H9 (cell line): ENCODE data around the gene NINL. TPM values are rescaled to one million over a fixed set of nuclear protein-coding genes. Genes with fewer than 3 reads are reported as not detected.

Experiments used
- DNase-seq: peaks from one replicate; pipeline ENCODE4 v3.0.0-alpha.2; 2017
- H2AFZ ChIP-seq: one replicate; pipeline ENCODE4 v1.6.1; 2013; ENCODE audit warnings: mild to moderate bottlenecking, low read length, control low read depth, moderate library complexity
- H2AK5ac ChIP-seq: 2 replicates; pipeline ENCODE4 v1.6.1; 2013; ENCODE audit warnings: low read length, control low read depth, mixed read lengths; ENCODE audit not compliant: insufficient read length
- H2BK120ac ChIP-seq: one replicate; pipeline ENCODE4 v1.6.1; 2013; ENCODE audit warnings: low read depth, mild to moderate bottlenecking, low read length, control low read depth, inconsistent platforms; ENCODE audit not compliant: poor library complexity, severe bottlenecking
- H2BK12ac ChIP-seq: 2 replicates; pipeline ENCODE4 v1.6.1; 2013; ENCODE audit warnings: low read length, control low read depth, mixed read lengths, low read depth; ENCODE audit not compliant: insufficient read length
- H2BK15ac ChIP-seq: 2 replicates; pipeline ENCODE4 v1.6.1; 2013; ENCODE audit warnings: low read depth, low read length, control low read depth
- H2BK20ac ChIP-seq: one replicate; pipeline ENCODE4 v1.6.1; 2013; ENCODE audit warnings: low read depth, mild to moderate bottlenecking, low read length, control low read depth, inconsistent platforms; ENCODE audit not compliant: poor library complexity, severe bottlenecking
- H2BK5ac ChIP-seq: 2 replicates; pipeline ENCODE4 v1.6.1; 2013; ENCODE audit warnings: low read length, control low read depth, mixed read lengths; ENCODE audit not compliant: insufficient read length
- H3K14ac ChIP-seq: 2 replicates; pipeline ENCODE4 v1.6.1; 2013; ENCODE audit warnings: low read length, control low read depth; ENCODE audit not compliant: insufficient read depth
- H3K18ac ChIP-seq: 2 replicates; pipeline ENCODE4 v1.6.1; 2013; ENCODE audit warnings: low read depth, mild to moderate bottlenecking, mixed read lengths, low read length, control low read depth; ENCODE audit not compliant: insufficient read length
- H3K23ac ChIP-seq: 2 replicates; pipeline ENCODE4 v1.6.1; 2013; ENCODE audit warnings: low read length, control low read depth, mixed read lengths, low read depth; ENCODE audit not compliant: insufficient read length
- H3K23me2 ChIP-seq: 2 replicates; pipeline ENCODE4 v1.6.1; 2013; ENCODE audit warnings: low read depth, mild to moderate bottlenecking, mixed read lengths, low read length, control low read depth; ENCODE audit not compliant: insufficient read length, poor library complexity, severe bottlenecking
- H3K27ac ChIP-seq: 2 replicates; pipeline ENCODE4 v1.5.1; 2013; ENCODE audit warnings: low read length, control low read depth, mixed read lengths, low read depth; ENCODE audit not compliant: insufficient read length
- H3K27me3 ChIP-seq: 2 replicates; pipeline ENCODE4 v1.6.1; 2013; ENCODE audit warnings: low read length, control low read depth, inconsistent platforms; ENCODE audit not compliant: insufficient read depth
- H3K4ac ChIP-seq: 2 replicates; pipeline ENCODE4 v1.6.1; 2013; ENCODE audit warnings: low read depth, mild to moderate bottlenecking, control low read depth, inconsistent platforms, low read length, moderate library complexity
- H3K4me1 ChIP-seq: 2 replicates; pipeline ENCODE4 v1.6.1; 2013; ENCODE audit warnings: low read length, control low read depth, inconsistent platforms; ENCODE audit not compliant: insufficient read depth
- H3K4me2 ChIP-seq: 2 replicates; pipeline ENCODE4 v1.6.1; 2013; ENCODE audit warnings: low read length, control low read depth, mixed read lengths; ENCODE audit not compliant: insufficient read length, insufficient read depth
- H3K56ac ChIP-seq: 2 replicates; pipeline ENCODE4 v1.6.1; 2013; ENCODE audit warnings: low read depth, mild to moderate bottlenecking, mixed read lengths, low read length, control low read depth; ENCODE audit not compliant: insufficient read length
- H3K79me1 ChIP-seq: 2 replicates; pipeline ENCODE4 v1.6.1; 2013; ENCODE audit warnings: low read depth, mild to moderate bottlenecking, moderate library complexity, low read length, control low read depth, inconsistent platforms; ENCODE audit not compliant: insufficient read depth, poor library complexity, severe bottlenecking
- H3K79me2 ChIP-seq: 2 replicates; pipeline ENCODE4 v1.6.1; 2013; ENCODE audit warnings: low read length, control low read depth, inconsistent platforms; ENCODE audit not compliant: insufficient read depth
- H3K9ac ChIP-seq: 2 replicates; pipeline ENCODE4 v1.6.1; 2013; ENCODE audit warnings: low read length, control low read depth, mixed read lengths; ENCODE audit not compliant: insufficient read length; ENCODE audit errors: extremely low read depth
- H3K9me3 ChIP-seq: one replicate; pipeline ENCODE4 v1.6.1; 2013; ENCODE audit warnings: low read depth, low read length, inconsistent platforms; ENCODE audit not compliant: control insufficient read depth
- H3T11ph ChIP-seq: one replicate; pipeline ENCODE4 v1.6.1; 2013; ENCODE audit warnings: mild to moderate bottlenecking, low read length, control low read depth, inconsistent platforms
- H4K20me1 ChIP-seq: one replicate; pipeline ENCODE4 v1.6.1; 2013; ENCODE audit not compliant: control insufficient read depth, insufficient read length, insufficient read depth
- H4K5ac ChIP-seq: 2 replicates; pipeline ENCODE4 v1.6.1; 2013; ENCODE audit warnings: low read depth, mild to moderate bottlenecking, mixed read lengths, low read length, control low read depth; ENCODE audit not compliant: insufficient read length
- H4K8ac ChIP-seq: replicated peaks from 2 replicates; pipeline ENCODE4 v1.6.1; 2013; ENCODE audit warnings: low read length, control low read depth, mixed read lengths, low read depth; ENCODE audit not compliant: insufficient read length
- H4K91ac ChIP-seq: 2 replicates; pipeline ENCODE4 v1.6.1; 2013; ENCODE audit warnings: low read depth, mild to moderate bottlenecking, moderate library complexity, mixed read lengths, low read length, control low read depth; ENCODE audit not compliant: insufficient read length
- H3K27ac Mint-ChIP-seq, 3 experiments: 2 replicates in 2 of 3; 3 replicates in 1 of 3; pipeline ENCODE4 v1.8.0; 2020 to 2021; ENCODE audit warnings: mixed read lengths in 3 of 3, mild to moderate bottlenecking in 1 of 3, moderate library complexity in 1 of 3
- H3K27me3 Mint-ChIP-seq: 2 replicates; pipeline ENCODE4 v1.8.0; 2021; ENCODE audit warnings: low read depth, mild to moderate bottlenecking, moderate library complexity, mixed read lengths
- H3K36me3 Mint-ChIP-seq, 3 experiments: 2 replicates in 2 of 3; 3 replicates in 1 of 3; pipeline ENCODE4 v1.8.0; 2020 to 2021; ENCODE audit warnings: low read depth in 3 of 3, mixed read lengths in 3 of 3; ENCODE audit not compliant: insufficient read depth in 1 of 3
- H3K4me1 Mint-ChIP-seq, 2 experiments: 2 replicates each; pipeline ENCODE4 v1.8.0; 2020; ENCODE audit warnings: mixed read lengths in 2 of 2
- H3K4me3 Mint-ChIP-seq, 2 experiments: 2 replicates in 1 of 2; 3 replicates in 1 of 2; pipeline ENCODE4 v1.8.0; 2020 to 2021; ENCODE audit warnings: mild to moderate bottlenecking in 2 of 2, mixed read lengths in 2 of 2, moderate library complexity in 1 of 2
- H3K9me3 Mint-ChIP-seq, 2 experiments: 2 replicates in 1 of 2; 3 replicates in 1 of 2; pipeline ENCODE4 v1.8.0; 2020; ENCODE audit warnings: mild to moderate bottlenecking in 2 of 2, mixed read lengths in 2 of 2, moderate library complexity in 1 of 2
- CTCF ChIP-seq: fragments of 200-600 bp; sonication (generic); conservative IDR thresholded peaks from 3 replicates; pipeline ENCODE4 v1.8.0; 2021; ENCODE audit warnings: antibody characterized with exemption, mild to moderate bottlenecking
- WGBS: extraction: QIAGEN DNeasy Blood & Tissue Kit; methylation state at CpG from one replicate; pipeline ENCODE4 v1.1.7; 2013; ENCODE audit warnings: missing lambda C conversion rate, low lambda C conversion rate, mixed read lengths; ENCODE audit not compliant: insufficient read length; ENCODE audit errors: extremely low coverage; 5-methylcytosine and 5-hydroxymethylcytosine counted together
- total RNA-seq: library from RNA; stranded (reverse); gene quantifications from 2 replicates; pipeline ENCODE4 v1.2.1, GENCODE V29; 2021

NINL gene
- total RNA-seq, 1 experiment from 2014 or later, result 34.3 TPM

- Histone ChIP-seq H3K79me1 (no peaks in the 10 kb centered on the region), H4K8ac (no peak overlapping the region), H2AFZ (no peak overlapping the region), H3K23ac (no peak overlapping the region), H2BK20ac (no peak overlapping the region), H3K18ac (no peak overlapping the region), H4K91ac (no peak overlapping the region), H3K23me2 (no peaks in the 10 kb centered on the region), H3T11ph (no peak overlapping the region), H3K4me2 (no peak overlapping the region), H3K4me1 (no peaks in the 10 kb centered on the region), H2BK15ac (no peak overlapping the region), H3K9me3 (no peaks in the 10 kb centered on the region), H3K27me3 (no peaks in the 10 kb centered on the region), H3K4ac (no peak overlapping the region), H3K14ac (no peak overlapping the region), H2BK120ac (no peak overlapping the region), H3K56ac (no peak overlapping the region), H2BK12ac (no peak overlapping the region), H3K79me2 (no peaks in the 10 kb centered on the region), H2BK5ac (no peak overlapping the region), H2AK5ac (no peak overlapping the region), H3K27ac (no peak overlapping the region), H4K5ac (no peak overlapping the region), H4K20me1 (no peaks in the 10 kb centered on the region), H3K9ac (no peak overlapping the region)
- no peak for DNase-seq
- Mint-ChIP-seq H3K36me3 (peaks cover 42 to 95% (median 88%) of the 10 kb centered on the region in 3 experiments), H3K27me3 (no peaks in the 10 kb centered on the region), H3K4me3 (no peak overlapping the region), H3K4me1 (no peaks in the 10 kb centered on the region), H3K27ac (0 out of 7 replicates have a peak overlapping the region, but pooled peaks of 1 of the 3 experiments have one; percentile 28), H3K9me3 (peaks cover 3 to 4% of the 10 kb centered on the region in 2 experiments; a peak in 2 of 5 replicates)
- TF ChIP-seq CTCF, result no peak
- WGBS, result no CpG with 5 or more reads among the region's 4 CpGs
Observed at GRCh38 chr20:25422032-25422431, 163.3 kb downstream of the NINL start.
